Measurements from ENCODE around the gene CEBPA. TPM values are rescaled to one million over a fixed set of nuclear protein-coding genes. Genes with fewer than 3 reads are reported as not detected.

The CEBPA gene
- total and polyA plus RNA-seq, 4 donors = 32.9 to 112 (median 82.7) TPM

GRCh38 chr19:33346665-33347064, 44.3 kb upstream of the CEBPA start (continued):
- no peak for TF ChIP-seq CTCF (IDR thresholded peaks at IDR 0.05; ENCODE audit: low read depth, low read length, missing input control)

- DNase-seq (ENCODE audit: low spot score) = no peak
These were observed 42.8 kb upstream of the CEBPA start for GRCh38 chr19:33345163-33345562.

GRCh38 chr19:33344573-33344925, 42.2 kb upstream of the CEBPA start:
- no peak overlapping the region for H3K9ac ChIP-seq (ENCODE audit: low read depth in 1 of 2, low read length in 2 of 2)
- TF ChIP-seq FOXA2 (IDR thresholded peaks at IDR 0.05) (no peak), CTCF (IDR thresholded peaks at IDR 0.05; ENCODE audit: low read depth, low read length, missing input control) (no peak), RAD21 (IDR thresholded peaks at IDR 0.05) (no peak)
- no peak for DNase-seq (ENCODE audit: low spot score)
- 72% methylated on average over 4 of the region's 4 CpGs for WGBS
- H3K27ac ChIP-seq (ENCODE audit: low read depth in 1 of 2, low read length in 2 of 2) = no peak overlapping the region
- no peaks in the 10 kb centered on the region for H3K27me3 ChIP-seq (ENCODE audit: control insufficient read depth in 4 of 4, insufficient read depth in 4 of 4, low read length in 3 of 4)
- H3K9me3 ChIP-seq (ENCODE audit: control insufficient read depth in 4 of 4, low read length in 3 of 4) = no peaks in the 10 kb centered on the region
- H3K36me3 ChIP-seq (ENCODE audit: control insufficient read depth in 4 of 4, insufficient read depth in 3 of 4, low read depth in 1 of 4, low read length in 3 of 4) = no peaks in the 10 kb centered on the region
- peaks cover 7 to 21% (median 18%) of the 10 kb centered on the region in 4 donors for H3K4me1 ChIP-seq (ENCODE audit: control insufficient read depth in 4 of 4, insufficient read depth in 4 of 4, low read length in 3 of 4)
- no peak overlapping the region for H3K4me3 ChIP-seq (ENCODE audit: low read depth in 1 of 3, low read length in 3 of 3)

More at GRCh38 chr19:33345163-33345562, 42.8 kb upstream of the CEBPA start:
- TF ChIP-seq RXRA (IDR thresholded peaks at IDR 0.05) = no peak
- no peak overlapping the region for H3K4me3 ChIP-seq (ENCODE audit: low read depth in 1 of 3, low read length in 3 of 3)
- 93% methylated on average over 6 of the region's 6 CpGs for WGBS
- no peak overlapping the region for H3K9ac ChIP-seq (ENCODE audit: low read depth in 1 of 2, low read length in 2 of 2)
- H3K9me3 ChIP-seq (ENCODE audit: control insufficient read depth in 4 of 4, low read length in 3 of 4) = no peaks in the 10 kb centered on the region
- H3K36me3 ChIP-seq (ENCODE audit: control insufficient read depth in 4 of 4, insufficient read depth in 3 of 4, low read depth in 1 of 4, low read length in 3 of 4) = no peaks in the 10 kb centered on the region
- no peak overlapping the region for H3K27ac ChIP-seq (ENCODE audit: low read depth in 1 of 2, low read length in 2 of 2)
- H3K27me3 ChIP-seq (ENCODE audit: control insufficient read depth in 4 of 4, insufficient read depth in 4 of 4, low read length in 3 of 4) = no peaks in the 10 kb centered on the region
- H3K4me1 ChIP-seq (ENCODE audit: control insufficient read depth in 4 of 4, insufficient read depth in 4 of 4, low read length in 3 of 4) = peaks cover 7 to 27% (median 20%) of the 10 kb centered on the region in 4 donors

- WGBS = 68% methylated on average over 12 of the region's 12 CpGs
- no peak for DNase-seq (ENCODE audit: low spot score)
- Histone ChIP-seq H3K36me3 (ENCODE audit: control insufficient read depth in 4 of 4, insufficient read depth in 3 of 4, low read depth in 1 of 4, low read length in 3 of 4) (no peaks in the 10 kb centered on the region), H3K9ac (ENCODE audit: low read depth in 1 of 2, low read length in 2 of 2) (no peak overlapping the region), H3K27me3 (ENCODE audit: control insufficient read depth in 4 of 4, insufficient read depth in 4 of 4, low read length in 3 of 4) (no peaks in the 10 kb centered on the region), H3K4me1 (ENCODE audit: control insufficient read depth in 4 of 4, insufficient read depth in 4 of 4, low read length in 3 of 4) (peaks cover 7 to 20% (median 18%) of the 10 kb centered on the region in 4 donors), H3K27ac (ENCODE audit: low read depth in 1 of 2, low read length in 2 of 2) (no peak overlapping the region), H3K4me3 (ENCODE audit: low read depth in 1 of 3, low read length in 3 of 3) (no peak overlapping the region), H3K9me3 (ENCODE audit: control insufficient read depth in 4 of 4, low read length in 3 of 4) (no peaks in the 10 kb centered on the region)
- TF ChIP-seq HNF4A (conservative IDR thresholded peaks at IDR 0.05) = no peak
These were observed 41.7 kb upstream of the CEBPA start for GRCh38 chr19:33343859-33344572.

- Histone ChIP-seq H3K9ac (ENCODE audit: low read depth in 1 of 2, low read length in 2 of 2) (no peak overlapping the region), H3K36me3 (ENCODE audit: control insufficient read depth in 4 of 4, insufficient read depth in 3 of 4, low read depth in 1 of 4, low read length in 3 of 4) (no peaks in the 10 kb centered on the region), H3K4me3 (ENCODE audit: low read depth in 1 of 3, low read length in 3 of 3) (no peak overlapping the region), H3K9me3 (ENCODE audit: control insufficient read depth in 4 of 4, low read length in 3 of 4) (no peaks in the 10 kb centered on the region), H3K4me1 (ENCODE audit: control insufficient read depth in 4 of 4, insufficient read depth in 4 of 4, low read length in 3 of 4) (peaks cover 7 to 15% (median 14%) of the 10 kb centered on the region in 4 donors), H3K27me3 (ENCODE audit: control insufficient read depth in 4 of 4, insufficient read depth in 4 of 4, low read length in 3 of 4) (no peaks in the 10 kb centered on the region), H3K27ac (ENCODE audit: low read depth in 1 of 2, low read length in 2 of 2) (no peak overlapping the region)
- no peak for DNase-seq (ENCODE audit: low spot score)
- WGBS = 88% methylated on average over 2 of the region's 2 CpGs
- no peak for TF ChIP-seq EGR1 (IDR thresholded peaks at IDR 0.05; ENCODE audit: low read depth in 2 of 2)
- TF ChIP-seq FOXA1 (IDR thresholded peaks at IDR 0.05) = no peak
These were observed 41.0 kb upstream of the CEBPA start for GRCh38 chr19:33343301-33343700.

All from liver (tissue), 9 donors.